NCI-H1417 (cell line): ENCODE data around the gene MPRIP.
A peak's percentile ranks its signal among the peaks of the same experiment; 100 is the strongest.
"Not testable (repeated sequence)": the region's sequence is repeated elsewhere in the genome, so short reads cannot be mapped to it uniquely, and the experiment has no call there.

Experiments used
- DNase-seq, 3 experiments: peaks; one replicate each; lab custom pipeline; 2025; lab: John Stamatoyannopoulos, UW

The MPRIP gene, protein sequence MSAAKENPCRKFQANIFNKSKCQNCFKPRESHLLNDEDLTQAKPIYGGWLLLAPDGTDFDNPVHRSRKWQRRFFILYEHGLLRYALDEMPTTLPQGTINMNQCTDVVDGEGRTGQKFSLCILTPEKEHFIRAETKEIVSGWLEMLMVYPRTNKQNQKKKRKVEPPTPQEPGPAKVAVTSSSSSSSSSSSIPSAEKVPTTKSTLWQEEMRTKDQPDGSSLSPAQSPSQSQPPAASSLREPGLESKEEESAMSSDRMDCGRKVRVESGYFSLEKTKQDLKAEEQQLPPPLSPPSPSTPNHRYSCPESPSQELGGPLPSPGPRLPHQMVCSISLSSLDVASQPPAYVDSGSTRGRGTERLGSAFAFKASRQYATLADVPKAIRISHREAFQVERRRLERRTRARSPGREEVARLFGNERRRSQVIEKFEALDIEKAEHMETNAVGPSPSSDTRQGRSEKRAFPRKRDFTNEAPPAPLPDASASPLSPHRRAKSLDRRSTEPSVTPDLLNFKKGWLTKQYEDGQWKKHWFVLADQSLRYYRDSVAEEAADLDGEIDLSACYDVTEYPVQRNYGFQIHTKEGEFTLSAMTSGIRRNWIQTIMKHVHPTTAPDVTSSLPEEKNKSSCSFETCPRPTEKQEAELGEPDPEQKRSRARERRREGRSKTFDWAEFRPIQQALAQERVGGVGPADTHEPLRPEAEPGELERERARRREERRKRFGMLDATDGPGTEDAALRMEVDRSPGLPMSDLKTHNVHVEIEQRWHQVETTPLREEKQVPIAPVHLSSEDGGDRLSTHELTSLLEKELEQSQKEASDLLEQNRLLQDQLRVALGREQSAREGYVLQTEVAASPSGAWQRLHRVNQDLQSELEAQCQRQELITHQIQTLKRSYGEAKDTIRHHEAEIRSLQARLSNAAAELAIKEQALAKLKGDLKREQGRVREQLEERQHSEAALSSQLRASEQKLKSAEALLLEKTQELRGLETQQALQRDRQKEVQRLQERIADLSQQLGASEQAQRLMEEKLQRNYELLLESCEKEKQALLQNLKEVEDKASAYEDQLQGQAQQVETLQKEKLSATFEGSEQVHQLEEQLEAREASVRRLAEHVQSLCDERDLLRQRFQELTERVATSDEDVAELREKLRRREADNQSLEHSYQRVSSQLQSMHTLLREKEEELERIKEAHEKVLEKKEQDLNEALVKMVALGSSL (N-terminal part only)

DNA sequence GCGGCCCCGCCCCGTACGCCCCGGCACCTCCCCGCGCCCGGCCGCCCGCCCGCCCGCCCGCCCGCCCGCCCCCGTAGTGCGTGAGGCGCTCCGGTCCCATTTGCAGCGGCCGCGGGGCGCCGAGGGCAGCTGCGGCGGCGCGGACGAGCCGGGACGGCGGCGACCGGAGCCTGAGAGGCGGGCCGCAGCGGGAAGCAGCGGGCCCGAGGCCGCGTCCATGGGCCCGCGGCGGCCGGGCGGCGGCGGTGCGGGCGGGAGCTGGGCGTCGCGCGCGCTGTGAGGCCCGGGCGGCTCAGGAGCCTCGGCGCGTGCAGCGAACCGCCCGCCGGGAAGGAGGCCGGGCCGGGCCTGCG, at the start of gene MPRIP:
TSS of gene MPRIP (plus strand) at position 74 of the 353 bp plus-strand sequence. CDS start 392 bp downstream, outside the sequence.
- no peak for DNase-seq

DNA sequence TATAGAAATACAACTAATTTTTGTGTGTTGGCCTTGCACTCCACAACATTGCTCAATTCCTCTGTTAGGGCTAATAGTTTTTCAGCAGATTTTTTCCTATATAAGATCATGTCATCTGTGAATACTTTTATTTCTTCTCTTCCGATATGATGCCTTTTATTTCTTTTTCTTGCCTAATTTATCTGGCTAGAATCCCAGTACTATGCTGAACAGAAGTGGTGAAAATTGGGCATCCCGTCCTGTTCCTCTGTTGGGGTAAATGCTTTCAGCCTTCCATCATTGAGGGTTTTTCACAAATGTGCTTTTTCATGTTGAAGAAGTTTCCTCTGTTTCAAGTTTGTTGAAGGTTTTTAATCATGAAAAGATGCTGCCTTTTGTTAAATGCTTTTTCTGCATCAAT, 47.6 kb upstream of the MPRIP start:
- DNase-seq = no peak

DNA sequence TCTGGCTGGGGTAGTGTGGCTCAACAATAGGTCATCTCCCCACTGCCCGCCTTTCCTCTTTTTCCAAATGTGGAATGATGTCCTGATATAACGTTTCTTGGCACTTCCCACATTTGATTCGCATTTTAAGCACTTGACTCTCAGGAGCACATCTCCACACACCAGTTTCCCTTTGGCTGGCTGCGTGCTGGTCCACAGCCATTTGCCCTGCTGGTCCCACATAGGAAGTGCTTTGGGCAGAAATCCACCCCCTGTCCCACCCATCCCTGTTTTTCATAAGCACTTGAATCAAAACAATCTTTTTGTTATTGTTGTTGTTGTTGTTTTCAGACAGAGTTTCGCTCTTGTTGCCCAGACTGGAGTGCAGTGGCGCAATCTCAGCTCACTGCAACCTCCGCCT, 46.3 kb upstream of the MPRIP start:
- DNase-seq = no peak

DNA sequence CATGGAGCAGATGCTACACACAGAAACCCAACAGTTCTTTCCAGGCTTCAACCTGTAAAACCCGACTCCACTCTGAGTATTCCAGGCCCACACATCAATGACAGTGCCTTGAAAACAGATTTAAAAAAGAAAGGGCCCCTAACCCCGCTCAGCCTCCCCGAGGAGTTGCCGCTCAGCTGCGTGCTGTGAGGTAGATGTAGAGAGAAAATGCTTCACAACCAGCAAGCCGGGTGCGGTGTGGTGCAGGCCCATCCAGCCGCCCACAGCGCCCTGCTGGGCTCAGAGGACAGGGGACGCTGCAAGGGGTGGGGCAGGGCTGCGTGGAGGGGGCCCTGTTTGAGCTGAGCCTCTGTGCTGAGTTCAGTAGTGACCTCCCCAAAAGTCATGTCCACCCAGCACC, 45.5 kb upstream of the MPRIP start:
- DNase-seq = not testable (repeated sequence)

DNA sequence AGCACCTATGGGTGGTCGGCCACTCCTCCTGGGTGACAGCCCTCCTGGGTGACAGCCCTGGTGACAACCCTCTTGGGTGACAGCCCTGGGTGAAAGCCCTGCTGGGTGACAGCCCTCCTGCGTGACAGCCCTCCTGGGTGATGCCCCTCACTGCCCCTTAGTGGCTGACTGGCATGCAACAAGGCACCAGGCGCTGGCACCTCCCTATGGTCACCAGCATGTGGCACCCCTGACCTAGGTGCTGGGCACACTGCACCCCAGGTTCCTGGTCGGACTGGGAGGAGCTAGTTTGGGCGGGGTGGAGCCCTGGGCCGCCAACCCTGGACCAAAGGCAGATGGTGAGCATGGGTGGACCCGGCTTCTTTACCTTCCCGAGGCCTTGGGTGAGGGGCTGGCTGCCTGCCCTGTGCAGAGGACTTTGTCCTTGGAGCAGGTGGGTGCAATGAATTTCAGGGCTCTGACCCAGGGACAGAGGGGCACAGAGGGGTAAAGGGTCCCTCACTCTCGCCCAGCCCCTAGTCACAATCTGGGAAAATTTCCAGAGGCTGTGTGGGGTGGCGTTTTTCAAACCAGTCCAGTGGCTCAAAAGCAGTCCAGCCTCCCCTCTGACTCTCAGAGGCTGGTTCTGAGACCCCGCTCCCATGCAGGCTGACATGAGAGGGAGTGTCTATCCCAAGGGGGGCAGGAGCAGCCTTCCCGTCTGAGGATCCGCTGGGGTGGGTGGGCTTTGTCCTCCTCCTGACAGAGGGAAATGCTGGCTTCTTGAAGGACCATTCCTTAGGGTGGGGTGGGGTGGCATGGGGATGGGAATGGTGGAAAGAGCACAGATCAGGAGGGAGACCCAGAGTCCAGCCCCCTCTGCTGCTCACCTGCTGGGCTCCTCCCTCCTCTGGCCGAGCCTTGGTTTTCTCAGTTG, 44.5 kb upstream of the MPRIP start:
- no peak for DNase-seq

DNA sequence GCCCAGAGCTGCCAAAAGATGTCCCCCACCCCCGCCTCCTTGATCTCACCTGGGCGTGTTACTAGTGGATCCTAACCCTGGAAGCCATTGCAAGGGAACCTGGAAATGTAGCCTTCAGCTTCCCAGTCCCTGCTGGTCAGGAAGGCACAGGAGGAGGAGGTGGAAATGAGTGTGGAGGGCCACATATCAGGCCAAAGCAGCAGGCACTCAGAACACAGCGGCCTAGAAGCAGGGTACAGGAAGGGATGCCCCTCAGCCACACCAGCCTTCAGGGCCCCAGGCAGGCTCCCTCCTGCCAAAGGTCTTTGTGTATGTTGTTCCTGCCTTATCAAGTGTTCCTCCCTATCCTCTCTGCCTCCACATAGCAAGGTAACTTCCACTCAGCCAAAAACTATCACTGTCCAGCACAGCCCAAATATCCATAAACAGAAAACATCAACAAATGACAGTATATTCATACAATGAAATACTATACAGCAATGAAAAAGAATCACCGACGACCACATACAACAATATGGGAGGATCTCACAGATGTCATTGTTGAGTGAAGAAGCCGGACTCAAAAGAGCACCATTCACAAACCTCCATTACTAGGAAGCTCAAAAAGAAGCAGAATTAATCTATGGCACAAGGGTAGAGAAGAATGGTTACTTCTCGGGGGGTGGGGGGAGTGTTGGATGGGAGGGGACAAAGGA, 42.2 kb upstream of the MPRIP start:
- no peak for DNase-seq

DNA sequence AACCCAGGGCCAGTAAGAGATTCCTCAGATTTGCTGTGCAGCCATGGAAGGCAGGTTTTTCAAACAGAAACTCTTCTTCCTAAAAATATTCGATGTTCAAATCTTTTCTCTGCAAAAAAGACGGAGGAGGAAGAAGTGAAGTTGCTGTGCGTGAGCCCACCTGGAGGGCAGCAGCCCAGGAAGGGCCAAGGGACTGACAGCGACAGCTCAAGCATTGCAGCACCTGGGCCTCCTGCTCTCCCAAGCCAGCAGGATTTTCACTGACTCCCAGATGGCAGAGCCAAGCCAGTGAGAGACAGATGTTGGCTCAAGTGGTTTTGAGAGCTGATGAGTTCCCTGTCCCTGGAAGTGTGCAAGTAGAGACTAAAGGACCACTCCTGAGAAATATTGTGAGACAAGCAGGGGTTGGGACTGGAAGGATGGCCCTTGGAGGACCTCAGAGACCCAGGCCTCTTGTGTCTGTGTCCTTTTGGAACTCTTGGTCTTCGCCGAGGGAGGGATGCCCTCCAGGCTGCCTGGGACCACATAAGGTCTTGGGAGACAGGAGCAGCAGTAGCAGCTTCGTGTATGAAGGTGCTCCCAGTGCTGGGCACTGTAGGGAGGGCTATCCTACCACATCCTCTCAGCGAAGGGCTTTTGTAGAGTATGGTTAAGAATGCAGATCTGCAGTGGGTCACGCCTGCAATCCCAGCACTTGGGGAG, 41.0 kb upstream of the MPRIP start:
- DNase-seq = no peak

DNA sequence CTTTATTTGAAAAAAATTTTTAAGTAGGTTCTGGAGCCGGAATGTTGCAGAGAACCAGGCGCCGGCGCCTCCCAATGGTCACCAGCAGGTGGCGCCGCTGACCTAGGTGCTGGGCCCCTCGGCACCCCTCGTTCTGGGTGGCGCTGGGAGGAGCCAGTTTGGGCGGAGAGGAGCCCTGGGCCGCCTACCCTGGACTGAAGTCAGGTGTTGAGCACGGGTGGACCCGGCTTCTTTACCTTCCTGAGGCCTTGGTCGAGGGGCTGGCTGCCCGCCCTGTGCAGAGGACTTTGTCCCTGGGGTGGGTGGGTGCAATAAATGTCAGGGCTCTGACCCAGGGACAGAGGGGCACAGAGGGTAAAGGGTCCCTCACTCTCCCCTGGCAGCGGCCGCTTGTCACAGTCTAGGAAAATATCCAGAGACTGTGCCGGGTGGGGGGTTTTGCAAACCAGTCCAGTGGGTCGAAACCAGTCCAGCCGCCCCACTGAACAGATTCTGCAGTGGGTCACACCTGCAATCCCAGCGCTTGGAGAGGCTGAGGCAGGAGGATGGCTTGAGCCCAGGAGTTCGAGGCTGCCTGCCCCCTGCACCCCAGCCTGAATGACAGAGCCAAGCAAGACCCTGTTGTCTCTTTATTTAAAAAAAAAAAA, 40.3 kb upstream of the MPRIP start:
- peak; percentile 57 to 77 (median 63) for DNase-seq

DNA sequence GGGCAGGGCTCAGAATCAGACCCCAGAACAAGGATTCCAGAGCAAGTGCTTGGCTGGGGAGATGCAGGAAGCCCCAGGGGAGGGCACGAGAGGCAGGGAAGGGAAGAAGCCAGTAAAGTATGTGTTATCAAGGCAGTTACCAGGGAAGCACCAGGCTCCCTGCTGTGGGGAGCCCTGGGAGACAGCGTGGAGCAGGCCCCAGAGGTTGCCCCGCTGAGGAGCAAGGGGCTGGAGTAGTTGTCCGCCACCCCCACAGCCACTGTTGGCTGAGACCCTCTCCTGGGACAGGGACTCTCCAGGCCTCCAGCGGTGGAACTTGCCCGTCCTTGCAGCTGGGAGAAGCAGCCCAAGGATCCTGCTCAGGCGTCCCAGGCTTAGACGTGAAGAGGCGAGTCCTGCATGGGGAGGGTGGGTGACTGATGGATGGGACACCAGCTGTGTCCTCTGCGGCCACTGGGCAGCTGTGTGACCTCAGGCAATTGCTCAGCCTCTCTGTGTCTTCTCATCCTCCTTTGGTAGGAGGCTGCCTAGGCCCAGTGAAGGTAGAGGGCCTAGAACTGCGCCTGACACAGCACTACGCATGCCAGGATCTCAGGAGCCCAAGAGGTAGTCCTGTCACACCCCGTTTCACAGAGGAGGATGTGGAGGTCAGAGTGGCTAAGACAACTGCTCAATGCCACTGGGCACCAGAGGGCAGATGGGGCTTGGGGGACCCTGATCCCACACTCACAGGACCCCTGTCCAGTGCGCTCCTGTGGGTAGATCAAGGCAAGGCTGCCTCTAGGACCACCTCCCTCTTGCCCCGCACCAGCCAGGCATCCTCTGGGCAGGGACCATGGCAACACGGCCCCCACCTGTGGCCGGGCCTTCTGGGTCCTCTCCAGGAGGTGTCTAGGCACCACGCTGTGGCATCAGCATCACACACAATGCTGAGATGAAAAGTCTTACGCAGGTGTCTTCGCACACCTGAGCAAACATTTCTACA, 39.2 kb upstream of the MPRIP start:
- peak in 2 of 3 experiments; percentile 69 to 79 for DNase-seq

DNA sequence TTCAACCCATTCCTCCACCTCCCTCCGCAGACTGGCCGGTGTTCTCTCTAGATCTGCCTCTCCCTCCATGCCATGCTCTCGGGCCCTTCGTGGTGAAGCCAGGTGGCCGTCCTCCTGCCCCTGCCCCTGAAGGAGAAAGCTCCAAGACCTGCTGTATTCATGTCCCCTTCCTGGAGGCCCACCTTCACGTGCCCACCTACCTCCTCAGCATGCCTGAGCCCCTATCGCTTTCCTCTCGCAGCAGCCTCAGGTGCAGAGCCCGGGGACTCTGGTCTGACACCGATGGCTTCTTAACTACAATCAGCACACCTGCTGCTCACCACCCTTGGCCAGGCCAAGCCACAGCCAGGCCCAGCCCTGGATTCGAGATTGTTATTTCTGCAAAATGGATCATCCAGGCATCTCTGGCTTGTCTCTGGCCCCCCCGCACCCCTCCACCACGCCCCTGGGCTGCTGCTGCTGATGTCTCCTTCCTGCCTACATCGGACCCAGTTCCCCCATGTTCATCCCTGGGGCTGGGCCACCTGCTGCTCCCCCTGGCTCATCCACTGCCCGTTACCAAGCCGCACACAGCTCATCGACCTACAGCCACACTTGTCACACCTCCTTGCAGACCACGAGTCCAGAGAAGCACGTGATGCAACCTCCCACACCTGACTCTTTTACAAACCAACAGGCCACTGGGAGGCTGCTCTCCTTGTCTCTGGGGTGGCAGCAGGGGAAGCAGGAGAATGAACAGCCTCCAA, 37.8 kb upstream of the MPRIP start:
- peak in 2 of 3 experiments; percentile 11 to 16 for DNase-seq

DNA sequence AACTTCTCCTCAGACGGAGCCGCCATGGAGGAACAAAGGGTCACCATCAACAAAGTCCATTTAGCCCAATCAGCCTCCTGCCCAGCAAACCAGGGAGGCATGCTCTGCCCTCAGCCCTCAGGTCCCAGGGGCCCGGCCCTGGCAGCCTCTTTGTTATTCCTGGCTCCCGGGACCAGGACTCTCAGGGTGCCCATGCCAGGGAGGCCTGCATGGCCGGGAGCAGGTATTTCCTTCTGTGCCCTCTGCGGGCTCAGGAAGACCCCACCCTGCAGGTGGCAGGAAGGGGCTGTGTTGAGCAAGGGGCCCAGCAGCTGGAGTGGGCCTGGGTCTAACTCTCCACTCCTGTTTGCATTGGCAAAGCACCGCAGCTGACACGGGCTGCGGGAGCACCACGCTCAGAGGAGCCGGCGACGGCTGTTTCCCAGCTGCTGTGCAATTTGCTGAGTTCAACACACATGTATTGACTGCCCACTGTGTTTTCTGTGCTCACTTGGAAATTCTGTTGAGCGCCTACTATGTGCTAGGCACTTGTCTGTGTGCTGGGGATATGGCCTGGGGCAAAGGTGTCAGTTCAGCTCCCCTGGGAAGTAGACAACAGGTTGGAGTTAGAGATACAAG, 37.2 kb upstream of the MPRIP start:
- peak in 1 of 3 experiments; percentile 1 for DNase-seq

DNA sequence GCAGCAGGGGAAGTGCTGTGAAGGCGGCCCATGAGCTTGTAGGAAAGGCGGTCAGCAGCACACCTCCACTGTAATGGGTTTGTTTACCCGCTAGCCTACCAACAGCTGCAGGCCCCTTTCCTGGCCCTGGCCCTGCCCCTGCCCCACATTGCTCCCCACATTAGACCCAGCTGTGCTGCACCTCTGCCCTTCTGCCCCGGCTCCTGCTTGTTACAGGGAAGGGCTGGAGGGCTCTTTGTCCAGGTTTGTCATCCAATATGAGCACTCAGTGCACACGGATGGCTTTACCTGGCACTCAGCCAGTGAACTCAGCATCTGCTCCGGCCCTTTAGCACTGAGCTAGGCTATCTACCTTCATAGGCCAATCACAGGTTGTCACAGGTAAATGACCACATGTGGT, 34.4 kb upstream of the MPRIP start:
- peak; percentile 9 to 47 (median 11) for DNase-seq

DNA sequence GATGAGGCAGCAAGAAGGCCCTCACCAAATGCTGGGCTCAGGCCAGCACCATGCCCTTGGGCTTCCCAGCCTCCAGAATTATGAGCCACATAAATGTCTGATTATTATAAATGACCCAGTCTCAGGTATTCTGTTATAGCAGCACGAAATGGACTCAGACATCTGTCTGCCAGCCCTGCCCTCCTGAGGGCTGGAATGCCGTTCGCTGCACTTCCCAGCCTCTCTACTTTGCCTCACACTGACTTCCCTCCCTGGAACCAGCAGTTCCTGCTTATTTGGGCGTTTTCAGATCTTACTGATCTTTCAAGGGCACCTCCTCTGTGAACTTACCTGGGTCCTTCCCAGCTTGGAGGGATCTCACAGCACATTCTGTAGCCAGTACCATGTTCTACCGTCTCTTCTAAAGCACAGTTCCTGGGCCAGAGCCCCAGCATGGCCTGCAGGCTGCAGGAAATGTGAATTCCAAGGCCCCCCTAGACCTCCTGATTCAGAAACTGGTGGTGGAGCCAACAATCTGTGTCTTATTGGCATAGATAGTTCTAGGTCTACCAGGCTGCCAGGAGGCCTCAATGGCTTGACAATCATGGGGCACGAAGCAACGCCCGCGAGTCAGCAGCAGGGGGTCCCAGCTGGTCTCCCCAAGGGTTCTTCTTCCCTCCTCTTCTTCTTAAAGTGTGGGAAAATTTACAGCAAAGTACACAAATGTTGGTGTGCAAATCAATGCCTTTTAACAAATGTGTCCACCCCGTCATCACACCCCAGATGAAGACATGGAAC, 33.4 kb upstream of the MPRIP start:
- not testable (repeated sequence) for DNase-seq

DNA sequence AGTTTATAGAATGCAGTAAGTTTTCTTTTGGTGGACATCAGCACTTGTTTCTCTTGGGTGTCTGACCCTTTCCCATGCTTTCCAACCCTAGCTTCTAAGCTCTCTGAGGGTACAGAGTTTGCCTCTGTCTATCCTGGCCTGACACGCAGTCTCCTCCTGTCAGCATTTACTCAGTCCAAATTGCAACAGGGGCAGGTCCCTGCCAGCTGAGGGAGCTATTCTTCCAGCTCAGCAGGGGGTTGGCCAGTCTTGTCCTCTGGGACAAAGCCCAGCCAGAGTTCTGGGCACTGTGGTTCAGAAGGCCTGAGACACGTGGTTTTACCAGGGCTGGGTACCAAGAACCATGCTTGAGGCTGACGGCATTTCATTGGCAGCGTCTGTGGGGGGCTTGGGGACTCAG, 32.3 kb upstream of the MPRIP start:
- not testable (repeated sequence) for DNase-seq

DNA sequence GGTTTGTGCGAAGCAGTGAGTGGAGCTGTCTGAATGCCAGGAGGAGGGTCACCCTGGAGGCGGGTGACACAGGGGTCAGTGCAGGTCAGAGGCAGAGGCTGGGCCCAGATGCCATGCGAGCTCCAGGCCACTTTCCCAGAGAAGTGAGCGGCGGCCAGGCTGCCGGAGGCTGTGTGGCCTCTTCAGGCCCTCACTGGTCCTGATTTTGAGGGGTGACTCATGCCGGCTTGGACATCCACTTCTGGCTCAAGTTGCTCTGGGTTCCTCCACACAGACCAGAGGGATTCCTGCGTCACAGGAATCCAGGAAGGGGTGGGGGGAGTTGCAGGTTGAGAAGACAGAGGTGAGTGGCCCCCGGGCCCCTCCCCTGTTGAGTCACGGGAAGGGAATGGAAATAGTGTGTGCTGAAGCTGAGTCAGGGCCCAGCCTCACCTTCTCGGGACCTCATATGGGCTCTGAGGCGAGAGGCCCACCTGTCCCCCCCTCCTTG, 31.7 kb upstream of the MPRIP start:
- not testable (repeated sequence) for DNase-seq
